ENCODE data around the gene SPATA46. TPM values are rescaled to one million over a fixed set of nuclear protein-coding genes. Genes with fewer than 3 reads are reported as not detected.

SPATA46 gene
- total and polyA plus RNA-seq, 2 donors, result not detected

DNA sequence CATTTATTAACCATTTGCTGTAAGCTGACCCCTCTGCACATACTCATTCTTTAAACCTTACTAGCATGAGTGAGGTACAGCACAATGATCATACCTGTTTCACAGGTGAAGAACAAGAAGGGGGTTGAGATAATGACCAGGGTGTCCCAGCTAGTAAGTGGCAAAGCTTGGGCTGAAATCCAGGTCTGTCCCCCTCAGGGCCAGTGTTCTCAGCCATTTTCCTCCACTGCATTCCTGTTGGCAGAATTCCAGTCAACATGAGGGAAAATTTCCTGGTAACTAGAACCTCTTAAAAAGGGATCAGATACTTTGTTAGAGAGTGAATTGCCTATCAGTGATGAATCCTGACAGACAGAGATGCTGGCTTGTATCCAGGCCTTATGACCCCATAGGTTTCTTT lies 48.1 kb downstream of the SPATA46 start:
- Histone ChIP-seq H3K27ac (ENCODE audit: low read depth in 1 of 2, low read length in 1 of 2) (no peak overlapping the region), H3K9me3 (ENCODE audit: control insufficient read depth in 2 of 2, insufficient read depth in 1 of 2, low read length in 1 of 2) (no peaks in the 10 kb centered on the region), H3K27me3 (ENCODE audit: control insufficient read depth in 2 of 2, insufficient read depth in 1 of 2, low read length in 1 of 2) (no peaks in the 10 kb centered on the region), H3K4me1 (ENCODE audit: control insufficient read depth in 2 of 2, insufficient read depth in 2 of 2, low read length in 2 of 2) (no peaks in the 10 kb centered on the region), H3K4me3 (ENCODE audit: low read length in 2 of 2) (no peak overlapping the region), H3K36me3 (ENCODE audit: control insufficient read depth in 2 of 2, insufficient read depth in 2 of 2, low read length in 1 of 2) (no peaks in the 10 kb centered on the region)
- no peak for DNase-seq (ENCODE audit: low read depth in 6 of 9, low spot score in 9 of 9)

DNA sequence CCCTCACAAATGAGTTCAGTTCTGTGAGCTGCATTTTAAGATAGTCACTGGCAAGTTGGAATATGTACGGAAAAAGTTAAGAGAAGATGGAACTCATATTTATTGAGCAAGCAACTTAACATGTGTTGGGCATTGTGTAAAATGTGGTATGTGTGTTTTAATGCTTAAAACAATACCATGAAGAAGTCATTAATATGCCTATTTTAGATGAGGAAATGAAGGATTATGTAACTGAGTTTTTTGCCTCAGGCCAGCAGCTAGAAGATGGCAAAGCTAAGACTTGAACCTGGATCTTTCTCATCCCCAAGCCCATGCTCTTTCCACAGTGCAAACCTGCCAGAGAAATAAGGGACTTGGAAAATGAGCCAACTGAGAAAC lies 48.9 kb downstream of the SPATA46 start:
- no peak for DNase-seq (ENCODE audit: low read depth in 6 of 9, low spot score in 9 of 9)
- Histone ChIP-seq H3K27me3 (ENCODE audit: control insufficient read depth in 2 of 2, insufficient read depth in 1 of 2, low read length in 1 of 2) (no peaks in the 10 kb centered on the region), H3K4me3 (ENCODE audit: low read length in 2 of 2) (no peak overlapping the region), H3K9me3 (ENCODE audit: control insufficient read depth in 2 of 2, insufficient read depth in 1 of 2, low read length in 1 of 2) (no peaks in the 10 kb centered on the region), H3K4me1 (ENCODE audit: control insufficient read depth in 2 of 2, insufficient read depth in 2 of 2, low read length in 2 of 2) (no peaks in the 10 kb centered on the region), H3K27ac (ENCODE audit: low read depth in 1 of 2, low read length in 1 of 2) (no peak overlapping the region), H3K36me3 (ENCODE audit: control insufficient read depth in 2 of 2, insufficient read depth in 2 of 2, low read length in 1 of 2) (no peaks in the 10 kb centered on the region)
- WGBS, result 98% methylated on average over 1 of the region's 1 CpG

DNA sequence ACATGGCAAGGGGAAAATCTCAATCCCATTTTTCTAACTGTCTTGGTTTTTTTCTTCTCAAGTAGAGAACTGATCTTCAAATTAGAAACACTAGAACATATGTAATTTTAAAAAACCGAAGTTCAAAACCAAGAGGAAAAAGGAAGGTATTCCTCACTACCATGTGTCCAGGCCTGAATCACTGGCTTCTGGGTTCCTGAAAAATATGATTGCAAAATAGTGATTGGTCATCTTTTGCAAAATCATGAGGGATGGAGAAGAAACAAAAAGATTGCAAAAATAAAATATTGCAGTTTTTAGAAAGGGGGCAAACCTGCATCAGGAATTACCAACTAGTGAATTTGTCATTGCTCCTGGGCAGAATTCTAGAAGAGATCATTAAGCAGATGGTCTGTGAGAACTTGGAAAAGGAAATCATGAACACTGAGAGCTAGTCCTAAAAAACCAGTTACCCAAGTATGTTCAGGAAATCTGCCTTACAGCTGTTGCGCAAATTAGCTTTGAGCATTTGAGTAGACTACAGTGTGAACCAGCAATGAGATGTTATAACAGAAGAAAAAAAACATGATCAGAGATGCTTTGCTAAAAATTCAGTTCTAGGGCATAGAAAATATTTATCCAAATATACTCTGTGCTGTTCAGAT lies 49.4 kb downstream of the SPATA46 start:
- Histone ChIP-seq H3K36me3 (ENCODE audit: control insufficient read depth in 2 of 2, insufficient read depth in 2 of 2, low read length in 1 of 2) (no peaks in the 10 kb centered on the region), H3K4me1 (ENCODE audit: control insufficient read depth in 2 of 2, insufficient read depth in 2 of 2, low read length in 2 of 2) (no peaks in the 10 kb centered on the region), H3K4me3 (ENCODE audit: low read length in 2 of 2) (no peak overlapping the region), H3K27me3 (ENCODE audit: control insufficient read depth in 2 of 2, insufficient read depth in 1 of 2, low read length in 1 of 2) (no peaks in the 10 kb centered on the region), H3K27ac (ENCODE audit: low read depth in 1 of 2, low read length in 1 of 2) (no peak overlapping the region), H3K9me3 (ENCODE audit: control insufficient read depth in 2 of 2, insufficient read depth in 1 of 2, low read length in 1 of 2) (no peaks in the 10 kb centered on the region)
- DNase-seq (ENCODE audit: low read depth in 6 of 9, low spot score in 9 of 9), result no peak
- 95% methylated on average over 2 of the region's 2 CpGs for WGBS

DNA sequence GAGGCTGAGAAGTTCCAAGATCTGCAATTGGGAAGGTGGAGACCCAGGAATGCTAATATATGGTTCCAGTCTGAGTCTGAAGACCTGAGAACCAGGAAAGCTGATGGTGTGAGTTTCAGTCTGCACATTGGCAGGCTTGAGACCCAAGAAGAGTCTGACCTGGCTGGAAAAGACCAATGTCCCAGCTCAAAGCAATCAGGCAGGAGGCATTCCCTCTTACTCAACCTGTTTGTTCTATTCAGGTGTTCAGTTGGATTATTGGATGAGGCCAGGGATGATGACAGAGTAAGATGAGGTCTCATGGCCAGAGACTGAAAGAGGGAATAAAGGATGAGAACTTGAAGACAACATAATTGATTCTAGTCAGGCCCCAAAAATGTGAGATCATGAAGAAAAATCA lies 50.1 kb downstream of the SPATA46 start:
- Histone ChIP-seq H3K4me1 (ENCODE audit: control insufficient read depth in 2 of 2, insufficient read depth in 2 of 2, low read length in 2 of 2) (no peaks in the 10 kb centered on the region), H3K4me3 (ENCODE audit: low read length in 2 of 2) (no peak overlapping the region), H3K9me3 (ENCODE audit: control insufficient read depth in 2 of 2, insufficient read depth in 1 of 2, low read length in 1 of 2) (no peaks in the 10 kb centered on the region), H3K36me3 (ENCODE audit: control insufficient read depth in 2 of 2, insufficient read depth in 2 of 2, low read length in 1 of 2) (no peaks in the 10 kb centered on the region), H3K27me3 (ENCODE audit: control insufficient read depth in 2 of 2, insufficient read depth in 1 of 2, low read length in 1 of 2) (no peaks in the 10 kb centered on the region), H3K27ac (ENCODE audit: low read depth in 1 of 2, low read length in 1 of 2) (no peak overlapping the region)
- no peak for DNase-seq (ENCODE audit: low read depth in 6 of 9, low spot score in 9 of 9)

DNA sequence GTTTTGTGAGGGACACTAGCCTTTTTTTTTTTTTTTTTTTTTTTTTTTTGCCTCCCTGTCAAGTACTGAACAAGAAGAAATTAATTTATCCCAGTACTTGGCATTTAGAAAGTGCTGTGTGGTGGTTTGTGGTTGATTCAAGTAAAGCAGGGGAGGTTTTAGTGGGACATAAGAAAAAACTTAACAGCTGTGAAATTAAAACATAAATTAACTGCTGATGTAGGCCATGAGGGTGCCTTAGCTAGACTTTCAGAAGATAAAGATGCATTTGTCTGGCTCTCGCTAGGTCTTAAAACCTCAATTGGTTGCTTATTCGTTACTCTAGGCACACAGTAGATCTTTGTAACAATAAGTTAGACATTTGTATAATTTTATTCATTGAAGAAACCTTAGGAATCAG lies 52.3 kb downstream of the SPATA46 start:
- no peak for DNase-seq (ENCODE audit: low read depth in 6 of 9, low spot score in 9 of 9)
- no peak overlapping the region for H3K27ac ChIP-seq (ENCODE audit: low read depth in 1 of 2, low read length in 1 of 2)
- no peaks in the 10 kb centered on the region for H3K9me3 ChIP-seq (ENCODE audit: control insufficient read depth in 2 of 2, insufficient read depth in 1 of 2, low read length in 1 of 2)
- WGBS, result 46% methylated on average over 2 of the region's 2 CpGs
- H3K4me3 ChIP-seq (ENCODE audit: low read length in 2 of 2), result no peak overlapping the region
- peaks cover 0 to 5% of the 10 kb centered on the region in 2 donors for H3K4me1 ChIP-seq (ENCODE audit: control insufficient read depth in 2 of 2, insufficient read depth in 2 of 2, low read length in 2 of 2)
- H3K27me3 ChIP-seq (ENCODE audit: control insufficient read depth in 2 of 2, insufficient read depth in 1 of 2, low read length in 1 of 2), result no peaks in the 10 kb centered on the region
- no peaks in the 10 kb centered on the region for H3K36me3 ChIP-seq (ENCODE audit: control insufficient read depth in 2 of 2, insufficient read depth in 2 of 2, low read length in 1 of 2)

Other genes with a start within 250 kb of the SPATA46 start
- gene C1orf226, start 4.9 kb upstream of the SPATA46 start, total RNA-seq, result 0.14 TPM
- 1.1 TPM for gene C1orf226, start 4.9 kb upstream of the SPATA46 start, polyA plus RNA-seq
- gene SH2D1B, start 35.3 kb upstream of the SPATA46 start, total RNA-seq, result 0.47 TPM
- gene SH2D1B, start 35.3 kb upstream of the SPATA46 start, polyA plus RNA-seq, result 0.27 TPM
- gene UHMK1, start 121.0 kb upstream of the SPATA46 start, total RNA-seq, result 29.7 TPM
- gene UHMK1, start 121.0 kb upstream of the SPATA46 start, polyA plus RNA-seq, result 26.8 TPM
- gene UAP1, start 184.9 kb upstream of the SPATA46 start, total RNA-seq, result 21.9 TPM
- gene UAP1, start 184.9 kb upstream of the SPATA46 start, polyA plus RNA-seq, result 56.3 TPM

All from thymus (tissue), 11 donors.